Mammary epithelial cell (primary cell): ENCODE results near the gene OR2J1.

Source experiments
- EZH2 ChIP-seq: IDR thresholded peaks from 2 replicates; pipeline ENCODE4 v1.6.1; 2012; ENCODE audit warnings: low read length, inconsistent platforms, borderline replicate concordance
- TF ChIP-seq, protein P1 (sequence below), 2 donors: IDR thresholded peaks in 1 of 2; conservative IDR thresholded peaks in 1 of 2; 2 replicates each; pipeline ENCODE4 v1.5.1; 2011 to 2012; ENCODE audit warnings: inconsistent platforms in 2 of 2, low read length in 2 of 2, mild to moderate bottlenecking in 2 of 2, control low read depth in 1 of 2, low read depth in 1 of 2; ENCODE audit not compliant: insufficient read depth in 1 of 2; ENCODE audit errors: extremely low read depth in 1 of 2

DNA sequence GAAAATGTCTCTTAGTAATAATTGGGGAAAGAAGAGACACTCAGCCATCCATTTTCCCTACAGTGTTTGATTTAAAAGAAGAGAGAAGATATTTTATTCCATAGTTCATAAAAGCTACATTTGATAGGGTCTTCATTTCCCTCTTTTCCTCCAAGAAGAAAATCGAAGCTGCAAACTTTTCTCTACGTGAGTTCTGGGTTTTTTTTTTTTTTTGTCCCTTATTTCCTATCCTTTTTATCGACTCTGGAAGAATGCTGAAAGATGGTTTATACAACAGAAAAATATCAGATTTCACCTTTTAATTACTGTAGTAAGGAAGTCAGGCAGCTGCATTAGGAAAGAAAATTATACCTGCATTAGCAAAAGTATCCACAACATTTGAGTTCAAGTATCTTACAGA lies at the start of gene OR2J1:
- TF ChIP-seq, protein P1, sequence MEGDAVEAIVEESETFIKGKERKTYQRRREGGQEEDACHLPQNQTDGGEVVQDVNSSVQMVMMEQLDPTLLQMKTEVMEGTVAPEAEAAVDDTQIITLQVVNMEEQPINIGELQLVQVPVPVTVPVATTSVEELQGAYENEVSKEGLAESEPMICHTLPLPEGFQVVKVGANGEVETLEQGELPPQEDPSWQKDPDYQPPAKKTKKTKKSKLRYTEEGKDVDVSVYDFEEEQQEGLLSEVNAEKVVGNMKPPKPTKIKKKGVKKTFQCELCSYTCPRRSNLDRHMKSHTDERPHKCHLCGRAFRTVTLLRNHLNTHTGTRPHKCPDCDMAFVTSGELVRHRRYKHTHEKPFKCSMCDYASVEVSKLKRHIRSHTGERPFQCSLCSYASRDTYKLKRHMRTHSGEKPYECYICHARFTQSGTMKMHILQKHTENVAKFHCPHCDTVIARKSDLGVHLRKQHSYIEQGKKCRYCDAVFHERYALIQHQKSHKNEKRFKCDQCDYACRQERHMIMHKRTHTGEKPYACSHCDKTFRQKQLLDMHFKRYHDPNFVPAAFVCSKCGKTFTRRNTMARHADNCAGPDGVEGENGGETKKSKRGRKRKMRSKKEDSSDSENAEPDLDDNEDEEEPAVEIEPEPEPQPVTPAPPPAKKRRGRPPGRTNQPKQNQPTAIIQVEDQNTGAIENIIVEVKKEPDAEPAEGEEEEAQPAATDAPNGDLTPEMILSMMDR (conservative IDR thresholded peaks at IDR 0.05 in 1 of 2, IDR thresholded peaks at IDR 0.05 in 1 of 2; ENCODE audit: extremely low read depth in 1 of 2, insufficient read depth in 1 of 2, low read depth in 1 of 2, low read length in 2 of 2), result no peak
- TF ChIP-seq EZH2, result no peak
